Measurements from ENCODE around the gene AGO1.
A peak's percentile ranks its signal among the peaks of the same experiment; 100 is the strongest.

AGO1 gene

DNA sequence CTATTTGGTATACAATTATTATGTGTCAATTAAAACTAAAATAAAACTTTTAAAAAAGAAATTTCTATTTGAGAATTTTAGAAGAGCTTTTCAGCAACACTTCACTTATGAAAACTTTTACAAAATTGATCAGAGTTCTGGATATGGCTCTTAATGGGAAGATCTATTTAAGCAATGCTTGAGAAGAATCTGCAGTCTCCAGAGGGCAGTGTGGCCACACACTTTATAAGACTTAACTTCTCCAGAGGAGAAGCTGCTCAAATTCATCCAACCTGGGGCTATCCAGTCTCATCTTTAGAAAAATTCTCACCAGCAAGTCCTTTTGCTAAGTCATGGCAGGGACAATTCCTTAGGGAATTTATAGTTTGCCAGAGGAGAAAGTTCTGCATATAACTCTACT lies 25.2 kb upstream of the AGO1 start:
- TF ChIP-seq, protein P1, sequence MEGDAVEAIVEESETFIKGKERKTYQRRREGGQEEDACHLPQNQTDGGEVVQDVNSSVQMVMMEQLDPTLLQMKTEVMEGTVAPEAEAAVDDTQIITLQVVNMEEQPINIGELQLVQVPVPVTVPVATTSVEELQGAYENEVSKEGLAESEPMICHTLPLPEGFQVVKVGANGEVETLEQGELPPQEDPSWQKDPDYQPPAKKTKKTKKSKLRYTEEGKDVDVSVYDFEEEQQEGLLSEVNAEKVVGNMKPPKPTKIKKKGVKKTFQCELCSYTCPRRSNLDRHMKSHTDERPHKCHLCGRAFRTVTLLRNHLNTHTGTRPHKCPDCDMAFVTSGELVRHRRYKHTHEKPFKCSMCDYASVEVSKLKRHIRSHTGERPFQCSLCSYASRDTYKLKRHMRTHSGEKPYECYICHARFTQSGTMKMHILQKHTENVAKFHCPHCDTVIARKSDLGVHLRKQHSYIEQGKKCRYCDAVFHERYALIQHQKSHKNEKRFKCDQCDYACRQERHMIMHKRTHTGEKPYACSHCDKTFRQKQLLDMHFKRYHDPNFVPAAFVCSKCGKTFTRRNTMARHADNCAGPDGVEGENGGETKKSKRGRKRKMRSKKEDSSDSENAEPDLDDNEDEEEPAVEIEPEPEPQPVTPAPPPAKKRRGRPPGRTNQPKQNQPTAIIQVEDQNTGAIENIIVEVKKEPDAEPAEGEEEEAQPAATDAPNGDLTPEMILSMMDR (IDR thresholded peaks at IDR 0.05) = no peak
- peaks cover 70% of the 10 kb centered on the region for H3K36me3 ChIP-seq
- H3K27me3 ChIP-seq = no peaks in the 10 kb centered on the region
- H3K4me1 ChIP-seq (ENCODE audit: control insufficient read depth in 1 of 2, insufficient read depth in 1 of 2, low read depth in 1 of 2, low read length in 1 of 2) = peaks cover 20 to 22% of the 10 kb centered on the region in 2 experiments
- H3K9me3 ChIP-seq = no peaks in the 10 kb centered on the region
- H3K27ac ChIP-seq = peak overlapping the region; percentile 29
- no peak overlapping the region for H3K4me3 ChIP-seq (ENCODE audit: low read depth in 1 of 2, low read length in 1 of 2)

DNA sequence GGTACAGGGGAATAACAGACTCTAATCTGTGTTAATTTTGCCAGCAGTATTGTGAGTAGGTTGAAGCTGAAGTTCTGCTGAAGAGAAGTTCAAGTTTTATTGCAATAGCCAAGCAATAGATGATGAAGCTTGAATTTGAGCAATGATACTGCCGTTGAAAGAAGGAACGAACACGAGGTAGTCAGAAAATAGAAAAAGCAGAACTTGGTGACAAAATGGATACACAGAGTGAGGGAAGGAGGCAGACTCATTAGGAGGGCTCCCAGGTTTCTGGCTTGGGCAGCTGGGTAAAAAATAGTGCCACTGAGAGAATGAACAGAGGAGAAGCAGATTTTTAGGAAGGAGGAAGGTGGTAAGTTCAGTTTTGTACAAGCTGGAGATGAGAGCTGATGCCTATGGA lies 22.3 kb upstream of the AGO1 start:
- H3K9me3 ChIP-seq = no peaks in the 10 kb centered on the region
- TF ChIP-seq, protein P1 (IDR thresholded peaks at IDR 0.05) = no peak
- H3K36me3 ChIP-seq = peaks cover 42% of the 10 kb centered on the region
- peaks cover 42 to 43% of the 10 kb centered on the region in 2 experiments for H3K4me1 ChIP-seq (ENCODE audit: control insufficient read depth in 1 of 2, insufficient read depth in 1 of 2, low read depth in 1 of 2, low read length in 1 of 2)
- no peak overlapping the region for H3K4me3 ChIP-seq (ENCODE audit: low read depth in 1 of 2, low read length in 1 of 2)
- no peaks in the 10 kb centered on the region for H3K27me3 ChIP-seq
- H3K27ac ChIP-seq = peak overlapping the region; percentile 73

DNA sequence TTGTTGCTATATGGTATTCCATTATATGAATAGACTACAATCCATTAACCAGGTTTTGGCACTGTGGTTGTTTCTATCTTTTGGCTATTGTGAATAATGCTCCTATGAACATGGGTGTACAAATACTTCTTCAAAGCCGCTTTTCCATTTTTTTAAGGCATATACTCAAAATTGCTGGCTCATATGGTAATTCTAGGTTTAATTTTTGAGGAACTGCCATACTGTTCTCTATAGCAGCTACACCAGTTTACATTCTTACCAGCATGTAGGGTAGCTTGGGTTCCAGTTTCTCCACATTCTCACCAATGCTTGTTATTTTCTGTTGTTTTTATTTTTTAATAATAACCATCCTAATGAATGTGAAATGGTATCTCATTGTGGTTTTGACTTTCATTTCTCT lies 19.9 kb upstream of the AGO1 start:
- Histone ChIP-seq H3K9me3 (no peaks in the 10 kb centered on the region), H3K27ac (peak overlapping the region; percentile 78), H3K27me3 (no peaks in the 10 kb centered on the region), H3K4me1 (ENCODE audit: control insufficient read depth in 1 of 2, insufficient read depth in 1 of 2, low read depth in 1 of 2, low read length in 1 of 2) (peaks cover 60% of the 10 kb centered on the region in 2 experiments), H3K4me3 (ENCODE audit: low read depth in 1 of 2, low read length in 1 of 2) (no peak overlapping the region), H3K36me3 (peaks cover 17% of the 10 kb centered on the region)
- TF ChIP-seq, protein P1 (IDR thresholded peaks at IDR 0.05) = no peak

DNA sequence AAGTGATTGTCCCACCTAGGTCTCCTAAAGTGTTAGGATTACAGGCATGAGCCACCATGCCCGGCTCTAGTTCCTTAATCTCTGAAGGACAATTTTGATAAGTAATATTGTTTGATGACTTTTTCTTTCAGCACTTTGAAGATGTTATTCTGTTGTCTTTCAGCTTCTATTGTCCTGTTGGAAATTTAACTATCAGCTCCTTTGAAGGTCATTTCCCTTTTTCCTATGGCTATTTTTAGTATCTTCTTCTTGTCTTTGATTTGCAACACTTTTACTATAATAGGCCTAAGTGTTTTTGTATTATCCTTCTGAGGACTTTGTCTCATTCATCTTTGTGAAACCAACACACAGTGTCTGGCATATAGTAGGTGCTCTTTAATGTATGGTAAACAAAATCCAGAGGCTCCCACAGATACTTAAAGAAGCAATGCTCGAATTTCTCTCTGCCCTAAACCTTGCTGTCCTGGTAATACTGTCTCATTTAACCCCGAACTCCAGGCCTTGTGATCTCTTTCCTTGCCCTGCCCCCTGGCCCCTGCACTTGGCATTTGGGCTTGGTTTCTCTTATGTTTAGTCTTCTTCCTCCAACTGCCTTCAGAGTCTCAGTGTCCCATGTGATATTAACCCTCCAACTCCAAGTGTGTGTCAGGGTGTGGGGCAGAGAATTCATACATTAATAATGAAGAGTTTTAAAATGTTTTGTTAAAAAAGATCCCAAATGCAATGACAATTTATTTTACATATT lies 19.0 kb upstream of the AGO1 start:
- peak overlapping the region; percentile 78 for H3K27ac ChIP-seq
- H3K27me3 ChIP-seq = no peaks in the 10 kb centered on the region
- peaks cover 10% of the 10 kb centered on the region for H3K36me3 ChIP-seq
- TF ChIP-seq, protein P1 (IDR thresholded peaks at IDR 0.05) = no peak
- H3K9me3 ChIP-seq = no peaks in the 10 kb centered on the region
- peaks cover 60% of the 10 kb centered on the region in 2 experiments for H3K4me1 ChIP-seq (ENCODE audit: control insufficient read depth in 1 of 2, insufficient read depth in 1 of 2, low read depth in 1 of 2, low read length in 1 of 2)
- no peak overlapping the region for H3K4me3 ChIP-seq (ENCODE audit: low read depth in 1 of 2, low read length in 1 of 2)

DNA sequence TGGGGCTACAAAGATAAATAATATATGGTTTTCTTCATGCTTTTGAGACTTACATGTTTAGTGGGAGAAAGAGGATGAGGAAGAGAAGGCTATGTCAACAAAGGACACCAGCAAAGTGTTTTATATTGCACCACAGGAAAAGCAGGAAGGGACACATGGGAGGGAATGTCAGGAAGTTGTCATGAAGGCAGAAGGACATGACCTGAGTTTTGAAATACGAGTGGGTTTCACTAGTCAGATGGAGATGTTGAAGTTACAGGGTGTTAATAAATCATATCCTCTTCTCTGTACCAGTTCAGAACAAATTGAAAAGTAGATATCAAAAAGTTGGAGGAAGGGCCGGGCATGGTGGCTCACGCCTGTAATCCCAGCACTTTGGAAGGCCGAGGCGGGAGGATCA lies 18.2 kb upstream of the AGO1 start:
- Histone ChIP-seq H3K36me3 (peaks cover 3% of the 10 kb centered on the region), H3K27ac (peak overlapping the region; percentile 78), H3K4me3 (ENCODE audit: low read depth in 1 of 2, low read length in 1 of 2) (no peak overlapping the region), H3K9me3 (no peaks in the 10 kb centered on the region), H3K4me1 (ENCODE audit: control insufficient read depth in 1 of 2, insufficient read depth in 1 of 2, low read depth in 1 of 2, low read length in 1 of 2) (peaks cover 60% of the 10 kb centered on the region in 2 experiments), H3K27me3 (no peaks in the 10 kb centered on the region)
- TF ChIP-seq, protein P1 (IDR thresholded peaks at IDR 0.05) = no peak

Data from neutrophil (primary cell).